Right renal cortex interstitium (tissue), 3 donors: ENCODE data around the gene RBPJL. TPM values are rescaled to one million over a fixed set of nuclear protein-coding genes. Genes with fewer than 3 reads are reported as not detected.

Source experiments
- DNase-seq, 3 donors: peaks; one replicate each; pipeline ENCODE4 v3.0.0-alpha.2; 2013; ENCODE audit warnings: low read depth in 3 of 3, low spot score in 2 of 3
- polyA plus RNA-seq, 3 donors: library from polyadenylated mRNA; unstranded; fragments of 120-200 nt; gene quantifications; one replicate each; pipeline ENCODE4 v1.2.1, GENCODE V29; 2013; ENCODE audit not compliant: insufficient read length in 3 of 3

Gene RBPJL
- not detected for polyA plus RNA-seq

GRCh38 chr20:45306431-45306982 is at the start of gene RBPJL:
Gene RBPJL (plus strand): TSS chr20:45306840. CDS start chr20:45306923, 83 bp downstream.
- no peak for DNase-seq

- no peak for DNase-seq
Observed at GRCh38 chr20:45257161-45257560, 49.5 kb upstream of the RBPJL start.

GRCh38 chr20:45257711-45258110 is 48.9 kb upstream of the RBPJL start:
- no peak for DNase-seq

GRCh38 chr20:45258259-45258658 is 48.4 kb upstream of the RBPJL start:
- no peak for DNase-seq

GRCh38 chr20:45258664-45259063 is 48.0 kb upstream of the RBPJL start:
- DNase-seq = no peak

GRCh38 chr20:45263556-45264266 is 42.9 kb upstream of the RBPJL start:
- no peak for DNase-seq

GRCh38 chr20:45266977-45267376 is 39.7 kb upstream of the RBPJL start:
- DNase-seq = peak in 1 of 3 donors; percentile 33

- DNase-seq = no peak
Observed at GRCh38 chr20:45268531-45268930, 38.1 kb upstream of the RBPJL start.

GRCh38 chr20:45269056-45269455 is 37.6 kb upstream of the RBPJL start:
- DNase-seq = no peak

GRCh38 chr20:45269754-45270270 is 36.8 kb upstream of the RBPJL start:
- no peak for DNase-seq

GRCh38 chr20:45275338-45275737 is 31.3 kb upstream of the RBPJL start:
- DNase-seq = no peak

- no peak for DNase-seq
Observed at GRCh38 chr20:45279992-45280391, 26.6 kb upstream of the RBPJL start.

GRCh38 chr20:45282700-45283550 is 23.7 kb upstream of the RBPJL start:
- DNase-seq = no peak

GRCh38 chr20:45283551-45284057 is 23.0 kb upstream of the RBPJL start:
- DNase-seq = no peak

GRCh38 chr20:45288376-45288775 is 18.3 kb upstream of the RBPJL start:
- DNase-seq = no peak

- DNase-seq = no peak
Observed at GRCh38 chr20:45288860-45289259, 17.8 kb upstream of the RBPJL start.

- no peak for DNase-seq
Observed at GRCh38 chr20:45289942-45290676, 16.5 kb upstream of the RBPJL start.

- peak in 2 of 3 donors; percentile 60 to 75 for DNase-seq
Observed at GRCh38 chr20:45290677-45291355, 15.8 kb upstream of the RBPJL start.

GRCh38 chr20:45291526-45291925 is 15.1 kb upstream of the RBPJL start:
- no peak for DNase-seq

GRCh38 chr20:45292343-45292742 is 14.3 kb upstream of the RBPJL start:
- DNase-seq = no peak
